Activated CD8-positive, alpha-beta memory T cell treated with anti-CD3 and anti-CD28 coated beads, Interleukin-2, amount 50 U/mL, for 48 hours (primary cell): ENCODE results near the gene GPC5.
"Not testable (repeated sequence)": the region's sequence is repeated elsewhere in the genome, so short reads cannot be mapped to it uniquely, and the experiment has no call there.

Experiments used
- DNase-seq: peaks from one replicate; pipeline ENCODE4 v3.0.0-alpha.2; 2020

Gene GPC5

GRCh38 chr13:92494915-92495314, 1096.5 kb downstream of the GPC5 start:
- no peak for DNase-seq

GRCh38 chr13:92500192-92500591, 1101.8 kb downstream of the GPC5 start:
- DNase-seq: no peak

GRCh38 chr13:92510416-92510815, 1112.0 kb downstream of the GPC5 start:
- DNase-seq: no peak

GRCh38 chr13:92512852-92513251, 1114.4 kb downstream of the GPC5 start:
- DNase-seq: no peak

- no peak for DNase-seq
These were observed 1115.3 kb downstream of the GPC5 start for GRCh38 chr13:92513672-92514071.

GRCh38 chr13:92514420-92515125, 1116.2 kb downstream of the GPC5 start:
- no peak for DNase-seq

- DNase-seq: not testable (repeated sequence)
These were observed 1118.5 kb downstream of the GPC5 start for GRCh38 chr13:92516878-92517277.

GRCh38 chr13:92518622-92519021, 1120.2 kb downstream of the GPC5 start:
- not testable (repeated sequence) for DNase-seq

GRCh38 chr13:92530364-92530763, 1131.9 kb downstream of the GPC5 start:
- DNase-seq: no peak

GRCh38 chr13:92535222-92536006, 1137.0 kb downstream of the GPC5 start:
- no peak for DNase-seq

GRCh38 chr13:92537471-92537870, 1139.0 kb downstream of the GPC5 start:
- DNase-seq: no peak

- DNase-seq: no peak
These were observed 1139.7 kb downstream of the GPC5 start for GRCh38 chr13:92538164-92538563.

GRCh38 chr13:92539148-92539547, 1140.7 kb downstream of the GPC5 start:
- DNase-seq: not testable (repeated sequence)

- DNase-seq: no peak
These were observed 1148.8 kb downstream of the GPC5 start for GRCh38 chr13:92547266-92547665.

GRCh38 chr13:92549276-92549675, 1150.9 kb downstream of the GPC5 start:
- no peak for DNase-seq

GRCh38 chr13:92553470-92554114, 1155.2 kb downstream of the GPC5 start:
- DNase-seq: no peak

GRCh38 chr13:92560883-92561282, 1162.5 kb downstream of the GPC5 start:
- DNase-seq: no peak

GRCh38 chr13:92564942-92565341, 1166.5 kb downstream of the GPC5 start:
- DNase-seq: no peak

GRCh38 chr13:92566767-92567166, 1168.3 kb downstream of the GPC5 start:
- no peak for DNase-seq

GRCh38 chr13:92572190-92572589, 1173.8 kb downstream of the GPC5 start:
- DNase-seq: no peak

- no peak for DNase-seq
These were observed 1175.1 kb downstream of the GPC5 start for GRCh38 chr13:92573467-92574057.

- DNase-seq: no peak
These were observed 1176.1 kb downstream of the GPC5 start for GRCh38 chr13:92574499-92574898.

- no peak for DNase-seq
These were observed 1177.4 kb downstream of the GPC5 start for GRCh38 chr13:92575777-92576176.
